HEK293 (cell line): ENCODE data around the gene IFNL1.

Source experiments
- KLF8 ChIP-seq: fragments of 450-650 bp; formaldehyde crosslinking; IDR thresholded peaks from 2 replicates; pipeline ENCODE4 v1.5.1; 2016; ENCODE audit warnings: missing biosample characterization, missing genetic modification characterization
- PRDM1 ChIP-seq: fragments of 450-650 bp; formaldehyde crosslinking; IDR thresholded peaks from 2 replicates; pipeline ENCODE4; 2016; ENCODE audit warnings: missing biosample characterization, missing genetic modification characterization
- PRDM2 ChIP-seq: fragments of 450-650 bp; formaldehyde crosslinking; IDR thresholded peaks from 2 replicates; pipeline ENCODE4 v1.5.1; 2016; ENCODE audit warnings: missing biosample characterization, missing genetic modification characterization, borderline replicate concordance
- SP7 ChIP-seq: fragments of 450-650 bp; formaldehyde crosslinking; IDR thresholded peaks from 2 replicates; pipeline ENCODE4 v1.5.1; 2016; ENCODE audit warnings: missing biosample characterization, missing genetic modification characterization
- TCF7L2 ChIP-seq: IDR thresholded peaks from 2 replicates; pipeline ENCODE4 v1.6.1; 2011; ENCODE audit warnings: low read depth, mild to moderate bottlenecking, inconsistent platforms, low read length, moderate library complexity, borderline replicate concordance
- TSHZ1 ChIP-seq: fragments of 450-650 bp; formaldehyde crosslinking; IDR thresholded peaks from 2 replicates; pipeline ENCODE4 v1.5.1; 2016; ENCODE audit warnings: missing biosample characterization, missing genetic modification characterization, borderline replicate concordance
- ZBTB21 ChIP-seq: fragments of 450-650 bp; formaldehyde crosslinking; IDR thresholded peaks from 2 replicates; pipeline ENCODE4 v1.5.1; 2017; ENCODE audit warnings: missing biosample characterization, missing genetic modification characterization
- ZNF133 ChIP-seq: fragments of 450-650 bp; formaldehyde crosslinking; IDR thresholded peaks from 2 replicates; pipeline ENCODE4 v1.5.1; 2016; ENCODE audit warnings: missing biosample characterization, missing genetic modification characterization
- ZNF138 ChIP-seq: fragments of 450-650 bp; formaldehyde crosslinking; IDR thresholded peaks from 2 replicates; pipeline ENCODE4 v1.5.1; 2016; ENCODE audit warnings: missing biosample characterization, missing genetic modification characterization, borderline replicate concordance
- ZNF175 ChIP-seq: fragments of 450-650 bp; formaldehyde crosslinking; IDR thresholded peaks from 2 replicates; pipeline ENCODE4 v1.5.1; 2016; ENCODE audit warnings: missing biosample characterization, missing genetic modification characterization
- ZNF23 ChIP-seq: fragments of 450-650 bp; formaldehyde crosslinking; IDR thresholded peaks from 2 replicates; pipeline ENCODE4 v1.5.1; 2016; ENCODE audit warnings: missing biosample characterization, missing genetic modification characterization, borderline replicate concordance
- ZNF302 ChIP-seq: fragments of 450-650 bp; formaldehyde crosslinking; IDR thresholded peaks from 2 replicates; pipeline ENCODE4 v1.5.1; 2016; ENCODE audit warnings: missing biosample characterization, missing genetic modification characterization, low read depth
- ZNF324 ChIP-seq: fragments of 450-650 bp; formaldehyde crosslinking; IDR thresholded peaks from 2 replicates; pipeline ENCODE4 v1.5.1; 2016; ENCODE audit warnings: missing biosample characterization, missing genetic modification characterization
- ZNF335 ChIP-seq: fragments of 450-650 bp; formaldehyde crosslinking; conservative IDR thresholded peaks from 2 replicates; pipeline ENCODE4 v1.5.1; 2016; ENCODE audit warnings: missing biosample characterization, missing genetic modification characterization
- ZNF513 ChIP-seq: fragments of 450-650 bp; IDR thresholded peaks from 2 replicates; pipeline ENCODE4 v1.5.1; 2018; ENCODE audit warnings: missing biosample characterization, missing genetic modification characterization
- ZNF585B ChIP-seq: fragments of 450-650 bp; formaldehyde crosslinking; IDR thresholded peaks from 2 replicates; pipeline ENCODE4 v1.5.1; 2016; ENCODE audit warnings: missing biosample characterization, missing genetic modification characterization
- ZNF610 ChIP-seq: fragments of 450-650 bp; formaldehyde crosslinking; IDR thresholded peaks from 2 replicates; pipeline ENCODE4 v1.5.1; 2016; ENCODE audit warnings: missing biosample characterization, missing genetic modification characterization, borderline replicate concordance
- ZNF623 ChIP-seq: fragments of 450-650 bp; formaldehyde crosslinking; IDR thresholded peaks from 2 replicates; pipeline ENCODE4 v1.5.1; 2016; ENCODE audit warnings: missing biosample characterization, missing genetic modification characterization
- ZNF701 ChIP-seq: fragments of 450-650 bp; formaldehyde crosslinking; IDR thresholded peaks from 2 replicates; pipeline ENCODE4 v1.5.1; 2016; ENCODE audit warnings: missing biosample characterization, missing genetic modification characterization
- ZSCAN18 ChIP-seq: fragments of 450-650 bp; formaldehyde crosslinking; IDR thresholded peaks from 2 replicates; pipeline ENCODE4 v1.5.1; 2016; ENCODE audit warnings: missing biosample characterization, missing genetic modification characterization
- TF ChIP-seq, protein P1 (sequence below): fragments of 450-650 bp; formaldehyde crosslinking; IDR thresholded peaks from 2 replicates; pipeline ENCODE4 v1.5.1; 2016; ENCODE audit warnings: missing biosample characterization, missing genetic modification characterization, low read depth
- TF ChIP-seq, protein P2 (sequence below): fragments of 450-650 bp; formaldehyde crosslinking; IDR thresholded peaks from 2 replicates; pipeline ENCODE4 v1.5.1; 2016; ENCODE audit warnings: missing biosample characterization, missing genetic modification characterization, borderline replicate concordance

The IFNL1 gene

DNA sequence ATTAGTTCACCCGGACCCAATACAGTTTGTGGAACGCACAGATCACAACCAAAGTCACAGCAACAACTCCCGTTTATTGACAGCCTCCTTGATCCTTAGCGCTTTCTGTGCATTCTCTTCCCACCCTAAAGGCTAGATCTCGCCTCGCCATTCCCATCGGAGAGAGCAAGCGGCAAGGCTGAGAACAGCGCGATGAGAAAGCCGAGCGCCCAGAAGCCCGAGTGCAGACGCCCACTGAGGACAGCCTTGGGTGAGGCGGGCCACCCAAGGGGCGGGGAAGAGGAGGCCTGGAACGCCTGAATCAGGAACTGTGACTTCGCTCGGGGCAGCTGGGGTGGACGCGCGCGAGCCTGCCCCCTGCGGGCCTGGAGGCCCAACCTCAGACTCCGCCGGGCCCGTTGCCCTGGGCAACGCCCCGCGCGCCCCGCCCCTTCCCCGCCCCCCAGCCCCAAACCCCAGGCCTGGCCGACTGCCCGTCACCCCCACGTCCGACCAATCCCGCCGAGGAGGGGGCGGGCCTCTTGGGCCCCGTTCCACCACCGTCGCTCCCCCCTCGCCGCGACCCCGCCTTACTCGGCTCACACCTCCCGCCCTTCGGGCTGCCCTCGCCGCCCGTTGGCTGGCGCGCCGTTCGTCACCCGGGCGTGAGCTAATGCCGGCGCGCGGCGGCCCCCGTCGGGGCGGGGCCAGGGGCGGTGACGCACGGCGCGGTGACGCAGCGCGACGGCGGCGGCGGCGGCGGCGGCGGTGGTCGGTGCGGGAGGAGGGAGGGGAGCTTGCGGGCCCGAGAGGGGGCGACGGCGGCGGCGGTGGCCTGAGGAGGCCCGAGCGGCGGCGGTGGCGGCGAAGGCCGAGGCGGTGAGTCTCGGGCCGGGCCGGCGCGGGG lies 45.8 kb downstream of the IFNL1 start, which contains the start of gene SAMD4B (continued):
- TF ChIP-seq TSHZ1 (tag by site-specific recombination) (peak; percentile 83), ZNF133 (tag by site-specific recombination) (no peak), ZNF302 (no peak), ZNF513 (no peak; the same call in none of the 2 replicates), ZBTB21 (tag by site-specific recombination) (no peak; the same call in 1 of the 2 replicates), ZNF585B (no peak), PRDM1 (tag by site-specific recombination) (no peak; the same call in 1 of the 2 replicates), ZNF324 (tag by site-specific recombination) (peak; percentile 94), ZNF623 (tag by site-specific recombination) (peak; percentile 25; the same call in 1 of the 2 replicates), ZSCAN18 (tag by site-specific recombination) (no peak; the same call in 1 of the 2 replicates), TCF7L2 (no peak), ZNF335 (tag by site-specific recombination) (peak; percentile 100), ZNF175 (no peak), ZNF138 (no peak), SP7 (tag by site-specific recombination) (peak; percentile 96), ZNF701 (tag by site-specific recombination) (no peak), ZNF23 (tag by site-specific recombination) (no peak; the same call in 1 of the 2 replicates), PRDM2 (tag by site-specific recombination) (no peak), KLF8 (peak; percentile 100), ZNF610 (peak; percentile 93)
- TF ChIP-seq, protein P1, sequence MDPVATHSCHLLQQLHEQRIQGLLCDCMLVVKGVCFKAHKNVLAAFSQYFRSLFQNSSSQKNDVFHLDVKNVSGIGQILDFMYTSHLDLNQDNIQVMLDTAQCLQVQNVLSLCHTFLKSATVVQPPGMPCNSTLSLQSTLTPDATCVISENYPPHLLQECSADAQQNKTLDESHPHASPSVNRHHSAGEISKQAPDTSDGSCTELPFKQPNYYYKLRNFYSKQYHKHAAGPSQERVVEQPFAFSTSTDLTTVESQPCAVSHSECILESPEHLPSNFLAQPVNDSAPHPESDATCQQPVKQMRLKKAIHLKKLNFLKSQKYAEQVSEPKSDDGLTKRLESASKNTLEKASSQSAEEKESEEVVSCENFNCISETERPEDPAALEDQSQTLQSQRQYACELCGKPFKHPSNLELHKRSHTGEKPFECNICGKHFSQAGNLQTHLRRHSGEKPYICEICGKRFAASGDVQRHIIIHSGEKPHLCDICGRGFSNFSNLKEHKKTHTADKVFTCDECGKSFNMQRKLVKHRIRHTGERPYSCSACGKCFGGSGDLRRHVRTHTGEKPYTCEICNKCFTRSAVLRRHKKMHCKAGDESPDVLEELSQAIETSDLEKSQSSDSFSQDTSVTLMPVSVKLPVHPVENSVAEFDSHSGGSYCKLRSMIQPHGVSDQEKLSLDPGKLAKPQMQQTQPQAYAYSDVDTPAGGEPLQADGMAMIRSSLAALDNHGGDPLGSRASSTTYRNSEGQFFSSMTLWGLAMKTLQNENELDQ (tag by site-specific recombination), result no peak
- TF ChIP-seq, protein P2, sequence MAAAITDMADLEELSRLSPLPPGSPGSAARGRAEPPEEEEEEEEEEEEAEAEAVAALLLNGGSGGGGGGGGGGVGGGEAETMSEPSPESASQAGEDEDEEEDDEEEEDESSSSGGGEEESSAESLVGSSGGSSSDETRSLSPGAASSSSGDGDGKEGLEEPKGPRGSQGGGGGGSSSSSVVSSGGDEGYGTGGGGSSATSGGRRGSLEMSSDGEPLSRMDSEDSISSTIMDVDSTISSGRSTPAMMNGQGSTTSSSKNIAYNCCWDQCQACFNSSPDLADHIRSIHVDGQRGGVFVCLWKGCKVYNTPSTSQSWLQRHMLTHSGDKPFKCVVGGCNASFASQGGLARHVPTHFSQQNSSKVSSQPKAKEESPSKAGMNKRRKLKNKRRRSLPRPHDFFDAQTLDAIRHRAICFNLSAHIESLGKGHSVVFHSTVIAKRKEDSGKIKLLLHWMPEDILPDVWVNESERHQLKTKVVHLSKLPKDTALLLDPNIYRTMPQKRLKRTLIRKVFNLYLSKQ (tag by site-specific recombination), result no peak
